GM23338 (cell line): Measurements from ENCODE around the gene RPS6KA3. TPM values are rescaled to one million over a fixed set of nuclear protein-coding genes. Genes with fewer than 3 reads are reported as not detected.
A peak's percentile ranks its signal among the peaks of the same experiment; 100 is the strongest.

Source experiments
- ATAC-seq: fragments of 200-7000 bp; cut with Tn5 transposase; 3 replicates; pipeline ENCODE4 v1.9.1; 2020
- DNase-seq: peaks from one replicate; pipeline ENCODE4 v3.0.0-alpha.2; 2015; ENCODE audit warnings: low spot score
- H2AFZ ChIP-seq: fragments of 200-600 bp; sonication (generic); 2 replicates; pipeline ENCODE4 v1.8.0; 2016; ENCODE audit warnings: antibody characterized with exemption, mild to moderate bottlenecking, moderate library complexity
- H3F3A ChIP-seq: fragments of 200-600 bp; sonication (generic); replicated peaks from 2 replicates; pipeline ENCODE4 v1.8.0; 2017; ENCODE audit warnings: antibody characterized with exemption, mixed run types, low read depth
- H3K27ac ChIP-seq: fragments of 200-600 bp; sonication (generic); 2 replicates; pipeline ENCODE4 v1.6.1; 2016; ENCODE audit warnings: low read depth
- H3K27me3 ChIP-seq: fragments of 200-600 bp; sonication (generic); 2 replicates; pipeline ENCODE4 v1.8.0; 2016; ENCODE audit warnings: mild to moderate bottlenecking, mixed run types, moderate library complexity; ENCODE audit not compliant: insufficient read depth
- H3K36me3 ChIP-seq: fragments of 200-600 bp; sonication (generic); 2 replicates; pipeline ENCODE4 v1.8.0; 2016; ENCODE audit warnings: mild to moderate bottlenecking; ENCODE audit not compliant: insufficient read depth
- H3K4me1 ChIP-seq: fragments of 200-600 bp; sonication (generic); 2 replicates; pipeline ENCODE4 v1.8.0; 2016; ENCODE audit warnings: mild to moderate bottlenecking, moderate library complexity; ENCODE audit not compliant: insufficient read depth
- H3K4me2 ChIP-seq: fragments of 200-600 bp; sonication (generic); 2 replicates; pipeline ENCODE4 v1.7.1; 2017; ENCODE audit warnings: mixed run types
- H3K4me3 ChIP-seq: fragments of 200-600 bp; sonication (generic); 2 replicates; pipeline ENCODE4 v1.6.1; 2016; ENCODE audit warnings: mixed run types
- H3K79me2 ChIP-seq: fragments of 200-600 bp; sonication (generic); replicated peaks from 2 replicates; pipeline ENCODE4 v1.8.0; 2017; ENCODE audit warnings: mild to moderate bottlenecking; ENCODE audit not compliant: insufficient read depth
- H3K9me2 ChIP-seq: fragments of 200-600 bp; sonication (generic); 2 replicates; pipeline ENCODE4 v1.8.0; 2017; ENCODE audit not compliant: insufficient read depth
- H4K20me1 ChIP-seq: fragments of 200-600 bp; sonication (generic); replicated peaks from 2 replicates; pipeline ENCODE4 v1.8.0; 2017; ENCODE audit warnings: mild to moderate bottlenecking; ENCODE audit not compliant: insufficient read depth
- H3K27ac Mint-ChIP-seq: 2 replicates; pipeline ENCODE4 v1.8.0; 2020; ENCODE audit warnings: inconsistent platforms, mild to moderate bottlenecking, moderate library complexity, mixed read lengths
- H3K27me3 Mint-ChIP-seq: 3 replicates; pipeline ENCODE4 v1.8.0; 2022; ENCODE audit warnings: low read depth, mild to moderate bottlenecking, moderate library complexity, mixed read lengths, inconsistent platforms; ENCODE audit not compliant: insufficient read depth, poor library complexity
- H3K36me3 Mint-ChIP-seq: 3 replicates; pipeline ENCODE4 v1.8.0; 2021; ENCODE audit warnings: low read depth, mild to moderate bottlenecking, inconsistent platforms, moderate library complexity, mixed read lengths
- H3K4me1 Mint-ChIP-seq: 3 replicates; pipeline ENCODE4 v1.8.0; 2020; ENCODE audit warnings: mild to moderate bottlenecking, inconsistent platforms, mixed read lengths
- H3K4me3 Mint-ChIP-seq: 3 replicates; pipeline ENCODE4 v1.8.0; 2021; ENCODE audit warnings: moderate library complexity, mild to moderate bottlenecking, inconsistent platforms, mixed read lengths
- H3K9me3 Mint-ChIP-seq: 3 replicates; pipeline ENCODE4 v1.8.0; 2020; ENCODE audit warnings: moderate library complexity, mild to moderate bottlenecking, inconsistent platforms, mixed read lengths
- CREB1 ChIP-seq: fragments of 250-450 bp; sonication (Bioruptor Pico); IDR thresholded peaks from 2 replicates; pipeline ENCODE4 v1.5.0; 2020; ENCODE audit warnings: low read depth, mild to moderate bottlenecking, moderate library complexity
- CTCF ChIP-seq, 2 experiments: fragments of 200-600 bp in 1 of 2; sonication (generic) in 1 of 2; conservative IDR thresholded peaks; 2 replicates each; pipeline versions ENCODE4 v1.5.1 to v1.6.1; 2016 to 2017; ENCODE audit warnings: antibody characterized with exemption in 2 of 2, low read depth in 2 of 2, mild to moderate bottlenecking in 2 of 2, moderate library complexity in 1 of 2
- EZH2 ChIP-seq: fragments of 200-600 bp; sonication (generic); IDR thresholded peaks from one replicate; pipeline ENCODE4 v1.8.0; 2017; ENCODE audit warnings: antibody characterized with exemption, mild to moderate bottlenecking, low read depth; ENCODE audit not compliant: unreplicated experiment
- JUNB ChIP-seq: IDR thresholded peaks from one replicate; pipeline ENCODE4 v1.6.1; 2016; ENCODE audit warnings: antibody characterized with exemption; ENCODE audit not compliant: unreplicated experiment
- POLR2AphosphoS5 ChIP-seq: IDR thresholded peaks from 2 replicates; pipeline ENCODE4 v1.6.1; 2016; ENCODE audit warnings: antibody characterized with exemption, low read depth
- REST ChIP-seq: IDR thresholded peaks from one replicate; pipeline ENCODE4 v1.6.1; 2018; ENCODE audit warnings: antibody characterized with exemption; ENCODE audit not compliant: unreplicated experiment
- ZNF114 ChIP-seq: fragments of 250-450 bp; sonication (Bioruptor Pico); IDR thresholded peaks from 2 replicates; pipeline ENCODE4 v1.5.0; 2020; ENCODE audit warnings: mild to moderate bottlenecking, moderate library complexity
- ZNF331 ChIP-seq: fragments of 250-450 bp; sonication (Bioruptor Pico); IDR thresholded peaks from 2 replicates; pipeline ENCODE4 v1.5.0; 2020; ENCODE audit warnings: low read depth, mild to moderate bottlenecking, moderate library complexity
- polyA plus RNA-seq: library from polyadenylated mRNA; unstranded; fragments of >200 nt; fragmentation: Nextera tagmentation; extraction: Ambion mirVana; gene quantifications from 2 replicates; pipeline ENCODE4 v1.2.1, GENCODE V29; 2016
- total RNA-seq: library from RNA; depleted of rRNA; stranded (reverse); fragments of >200 nt; shearing (Covaris generic); gene quantifications from 2 replicates; pipeline ENCODE4 v1.2.3, GENCODE V29; 2014
- TF ChIP-seq, protein P1 (sequence below): IDR thresholded peaks from 2 replicates; pipeline ENCODE4 v1.6.1; 2016; ENCODE audit warnings: antibody characterized with exemption

The RPS6KA3 gene
- total and polyA plus RNA-seq, 2 experiments from 2014 or later: 3.2 to 12.2 TPM

GRCh38 chrX:20144491-20144890 lies 122.2 kb downstream of the RPS6KA3 start (continued):
- TF ChIP-seq, protein P1, sequence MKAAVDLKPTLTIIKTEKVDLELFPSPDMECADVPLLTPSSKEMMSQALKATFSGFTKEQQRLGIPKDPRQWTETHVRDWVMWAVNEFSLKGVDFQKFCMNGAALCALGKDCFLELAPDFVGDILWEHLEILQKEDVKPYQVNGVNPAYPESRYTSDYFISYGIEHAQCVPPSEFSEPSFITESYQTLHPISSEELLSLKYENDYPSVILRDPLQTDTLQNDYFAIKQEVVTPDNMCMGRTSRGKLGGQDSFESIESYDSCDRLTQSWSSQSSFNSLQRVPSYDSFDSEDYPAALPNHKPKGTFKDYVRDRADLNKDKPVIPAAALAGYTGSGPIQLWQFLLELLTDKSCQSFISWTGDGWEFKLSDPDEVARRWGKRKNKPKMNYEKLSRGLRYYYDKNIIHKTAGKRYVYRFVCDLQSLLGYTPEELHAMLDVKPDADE: no peak
- TF ChIP-seq EZH2 (no peak), CREB1 (CRISPR knock-in tag) (no peak)

DNA sequence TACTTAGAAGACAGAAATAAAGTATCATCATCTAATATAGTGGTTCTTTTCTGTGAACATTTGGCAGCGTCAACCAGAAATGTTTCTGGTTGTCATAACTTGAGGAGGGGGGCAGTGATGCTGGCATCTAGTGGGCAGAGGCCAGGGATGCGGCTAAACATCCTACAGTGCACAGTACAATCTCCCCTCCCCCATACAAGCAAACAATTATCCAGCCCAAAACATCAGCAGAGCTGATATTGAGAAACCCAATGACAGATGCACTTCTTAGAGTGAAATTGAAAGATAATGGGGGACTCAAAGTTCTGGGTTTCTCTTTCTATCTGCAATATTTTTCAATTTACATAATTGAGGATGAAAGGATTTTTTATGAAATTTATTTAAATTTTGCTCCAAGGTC lies 123.1 kb downstream of the RPS6KA3 start:
- TF ChIP-seq JUNB (no peak), ZNF331 (CRISPR knock-in tag) (no peak), CTCF (conservative IDR thresholded peaks at IDR 0.05; ENCODE audit: low read depth in 2 of 2) (no peak)
- no peak overlapping the region for H3K27ac Mint-ChIP-seq
- no peak overlapping the region for H3K4me2 ChIP-seq
- H2AFZ ChIP-seq: no peak overlapping the region
- H3K9me3 Mint-ChIP-seq: no peaks in the 10 kb centered on the region
- peaks cover 19% of the 10 kb centered on the region; the same call in 2 of the 3 replicates for H3K36me3 Mint-ChIP-seq
- H3K27me3 Mint-ChIP-seq: peaks cover 4% of the 10 kb centered on the region
- no peaks in the 10 kb centered on the region for H3K9me2 ChIP-seq
- no peak overlapping the region for H3K4me3 Mint-ChIP-seq
- H3K27me3 ChIP-seq: no peaks in the 10 kb centered on the region
- H3K36me3 ChIP-seq: no peaks in the 10 kb centered on the region; the same call in 1 of the 2 replicates
- H4K20me1 ChIP-seq: peaks cover 7% of the 10 kb centered on the region; the same call in 1 of the 2 replicates
- peaks cover 30% of the 10 kb centered on the region for H3K79me2 ChIP-seq
- H3K27ac ChIP-seq: no peak overlapping the region
- no peak for ATAC-seq
- H3K4me3 ChIP-seq: no peak overlapping the region
- H3F3A ChIP-seq: no peaks in the 10 kb centered on the region
- H3K4me1 Mint-ChIP-seq: peaks cover 13% of the 10 kb centered on the region; the same call in 2 of the 3 replicates
- H3K4me1 ChIP-seq: no peaks in the 10 kb centered on the region; the same call in 1 of the 2 replicates
- DNase-seq: no peak

DNA sequence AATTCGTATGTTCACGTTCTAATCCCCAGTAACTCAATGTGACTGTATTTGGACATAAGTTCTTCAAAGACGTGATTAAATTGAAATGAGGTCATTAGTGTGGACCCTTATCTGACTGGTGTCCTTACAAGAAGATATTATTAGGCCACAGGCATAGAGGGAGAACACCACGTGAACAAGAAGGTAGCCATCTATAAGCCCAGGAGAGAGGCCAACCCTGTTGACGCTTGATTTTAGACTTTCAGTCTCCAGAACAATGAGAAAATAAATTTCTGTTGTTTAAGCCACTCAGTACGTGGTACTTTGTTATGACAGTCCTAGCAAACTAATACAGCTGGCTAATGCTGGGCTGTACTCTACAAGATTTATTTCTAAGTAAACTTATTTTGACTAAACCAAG lies 123.6 kb downstream of the RPS6KA3 start:
- no peak overlapping the region for H3K27ac Mint-ChIP-seq
- H3K9me3 Mint-ChIP-seq: no peaks in the 10 kb centered on the region
- Histone ChIP-seq H2AFZ (no peak overlapping the region), H3F3A (no peaks in the 10 kb centered on the region), H3K27me3 (no peaks in the 10 kb centered on the region), H3K9me2 (no peaks in the 10 kb centered on the region), H3K27ac (no peak overlapping the region), H4K20me1 (peaks cover 7% of the 10 kb centered on the region; the same call in 1 of the 2 replicates), H3K4me1 (no peaks in the 10 kb centered on the region; the same call in 1 of the 2 replicates), H3K36me3 (no peaks in the 10 kb centered on the region; the same call in 1 of the 2 replicates), H3K4me2 (no peak overlapping the region), H3K4me3 (no peak overlapping the region), H3K79me2 (peaks cover 34% of the 10 kb centered on the region)
- TF ChIP-seq, protein P1: no peak
- TF ChIP-seq REST (no peak), CREB1 (CRISPR knock-in tag) (no peak), POLR2AphosphoS5 (no peak), ZNF331 (CRISPR knock-in tag) (no peak), ZNF114 (no peak), JUNB (no peak)
- no peak for ATAC-seq
- H3K27me3 Mint-ChIP-seq: peaks cover 4% of the 10 kb centered on the region
- H3K36me3 Mint-ChIP-seq: peaks cover 24% of the 10 kb centered on the region; the same call in 2 of the 3 replicates
- DNase-seq: no peak
- H3K4me1 Mint-ChIP-seq: peaks cover 13% of the 10 kb centered on the region; the same call in 2 of the 3 replicates
- H3K4me3 Mint-ChIP-seq: peak overlapping the region; percentile 50; the same call in 2 of the 3 replicates
